Transverse colon (tissue), 3 donors: ENCODE data around the gene ANO1.

Experiments used
- CTCF ChIP-seq, 5 experiments: fragments of 200-600 bp in 3 of 5; fragments of 450-650 bp in 2 of 5; sonication (generic) in 3 of 5; IDR thresholded peaks; 1 replicate in 2 of 5; 2 replicates in 3 of 5; pipeline ENCODE4 v1.5.1; 2016 to 2017; ENCODE audit warnings: antibody characterized with exemption in 5 of 5, inconsistent platforms in 3 of 5, mild to moderate bottlenecking in 2 of 5, moderate library complexity in 1 of 5
- POLR2A ChIP-seq: fragments of 450-650 bp; IDR thresholded peaks from one replicate; pipeline ENCODE4 v1.6.1; 2016; ENCODE audit warnings: antibody characterized with exemption, mild to moderate bottlenecking, moderate library complexity

- peak; percentile 43 for TF ChIP-seq POLR2A
- no peak for TF ChIP-seq CTCF (IDR thresholded peaks at IDR 0.05)
These were observed 147.6 kb downstream of the ANO1 start for GRCh38 chr11:70225681-70226177.
